Astrocyte of the spinal cord (primary cell): ENCODE data around the gene CDIPT.
"Not testable (repeated sequence)": the region's sequence is repeated elsewhere in the genome, so short reads cannot be mapped to it uniquely, and the experiment has no call there.

ENCODE experiments used
- DNase-seq: peaks from one replicate; pipeline ENCODE4 v3.0.0; 2011; ENCODE audit warnings: low read depth, low spot score
- H3K4me3 ChIP-seq: 2 replicates; pipeline ENCODE4 v1.5.1; 2011; ENCODE audit warnings: low read depth, mild to moderate bottlenecking, low read length, moderate library complexity
- in situ Hi-C: cut with HindIII; loops from 2 replicates; pipeline ENCODE4 v1.10.0; 2017; ENCODE audit warnings: low sequenced_read_pairs
- TF ChIP-seq, protein P1 (sequence below): IDR thresholded peaks from 2 replicates; pipeline ENCODE4 v1.5.1; 2012; ENCODE audit warnings: low read depth, mild to moderate bottlenecking, low read length, inconsistent platforms

CDIPT gene

DNA sequence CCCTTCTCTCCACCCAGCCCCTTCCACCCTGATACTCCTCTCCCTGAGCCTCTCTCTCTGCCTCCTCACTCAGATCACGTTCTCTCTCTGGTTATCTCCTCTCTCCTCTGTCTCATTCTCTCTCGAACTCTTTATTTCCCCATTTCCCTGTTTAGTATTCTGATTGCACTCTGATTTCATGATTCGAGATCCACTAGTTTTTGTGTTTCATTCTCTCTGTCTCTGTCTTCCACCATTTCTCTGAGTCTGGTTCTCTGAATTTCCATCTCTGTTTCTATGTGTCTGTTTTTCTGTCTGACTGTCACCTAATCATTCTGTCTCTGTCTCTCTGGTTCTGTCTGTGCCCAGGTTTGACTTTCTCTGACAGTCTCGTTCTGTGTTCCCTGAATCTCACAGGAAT is 34.3 kb upstream of the CDIPT start:
- TF ChIP-seq, protein P1, sequence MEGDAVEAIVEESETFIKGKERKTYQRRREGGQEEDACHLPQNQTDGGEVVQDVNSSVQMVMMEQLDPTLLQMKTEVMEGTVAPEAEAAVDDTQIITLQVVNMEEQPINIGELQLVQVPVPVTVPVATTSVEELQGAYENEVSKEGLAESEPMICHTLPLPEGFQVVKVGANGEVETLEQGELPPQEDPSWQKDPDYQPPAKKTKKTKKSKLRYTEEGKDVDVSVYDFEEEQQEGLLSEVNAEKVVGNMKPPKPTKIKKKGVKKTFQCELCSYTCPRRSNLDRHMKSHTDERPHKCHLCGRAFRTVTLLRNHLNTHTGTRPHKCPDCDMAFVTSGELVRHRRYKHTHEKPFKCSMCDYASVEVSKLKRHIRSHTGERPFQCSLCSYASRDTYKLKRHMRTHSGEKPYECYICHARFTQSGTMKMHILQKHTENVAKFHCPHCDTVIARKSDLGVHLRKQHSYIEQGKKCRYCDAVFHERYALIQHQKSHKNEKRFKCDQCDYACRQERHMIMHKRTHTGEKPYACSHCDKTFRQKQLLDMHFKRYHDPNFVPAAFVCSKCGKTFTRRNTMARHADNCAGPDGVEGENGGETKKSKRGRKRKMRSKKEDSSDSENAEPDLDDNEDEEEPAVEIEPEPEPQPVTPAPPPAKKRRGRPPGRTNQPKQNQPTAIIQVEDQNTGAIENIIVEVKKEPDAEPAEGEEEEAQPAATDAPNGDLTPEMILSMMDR: no peak
- DNase-seq: no peak
- in situ Hi-C loops: no loop called here

GRCh38 chr16:29896841-29897240 is 33.8 kb upstream of the CDIPT start:
- H3K4me3 ChIP-seq: no peak overlapping the region
- no peak for DNase-seq
- TF ChIP-seq, protein P1: no peak
- in situ Hi-C loops: no loop called here

More for the DNA sequence above, 34.3 kb upstream of the CDIPT start:
- no peak overlapping the region for H3K4me3 ChIP-seq

- no peak overlapping the region for H3K4me3 ChIP-seq
- in situ Hi-C loops: no loop called here
- DNase-seq: no peak
- TF ChIP-seq, protein P1: no peak
Observed at GRCh38 chr16:29894352-29894751, 31.3 kb upstream of the CDIPT start.

- H3K4me3 ChIP-seq: no peak overlapping the region
- TF ChIP-seq, protein P1: no peak
- no peak for DNase-seq
- in situ Hi-C loops: no loop called here
Observed at GRCh38 chr16:29893553-29893952, 30.5 kb upstream of the CDIPT start.

DNA sequence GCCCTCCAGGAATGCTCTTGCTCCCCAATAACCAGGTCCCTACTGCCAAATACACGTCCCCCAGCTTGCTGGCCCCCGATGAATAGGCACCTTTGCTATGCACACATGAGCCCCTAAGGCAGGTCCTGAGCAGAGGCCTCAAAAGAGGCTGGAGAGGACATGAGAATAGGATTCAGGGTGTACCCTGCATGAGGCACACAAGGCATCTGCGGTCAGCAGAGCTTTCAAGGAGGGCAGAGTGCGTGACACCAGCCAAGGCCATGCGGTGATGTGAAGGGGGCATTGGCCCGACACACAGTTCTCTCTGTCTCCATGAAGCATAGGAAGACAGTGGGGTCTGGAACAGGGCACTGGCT is 29.4 kb upstream of the CDIPT start:
- no peak for DNase-seq
- TF ChIP-seq, protein P1: no peak
- no peak overlapping the region for H3K4me3 ChIP-seq
- in situ Hi-C loops: no loop called here

GRCh38 chr16:29891525-29892457 is 28.8 kb upstream of the CDIPT start:
- no peak for DNase-seq
- no peak overlapping the region for H3K4me3 ChIP-seq
- in situ Hi-C loops: no loop called here
- TF ChIP-seq, protein P1: no peak

DNA sequence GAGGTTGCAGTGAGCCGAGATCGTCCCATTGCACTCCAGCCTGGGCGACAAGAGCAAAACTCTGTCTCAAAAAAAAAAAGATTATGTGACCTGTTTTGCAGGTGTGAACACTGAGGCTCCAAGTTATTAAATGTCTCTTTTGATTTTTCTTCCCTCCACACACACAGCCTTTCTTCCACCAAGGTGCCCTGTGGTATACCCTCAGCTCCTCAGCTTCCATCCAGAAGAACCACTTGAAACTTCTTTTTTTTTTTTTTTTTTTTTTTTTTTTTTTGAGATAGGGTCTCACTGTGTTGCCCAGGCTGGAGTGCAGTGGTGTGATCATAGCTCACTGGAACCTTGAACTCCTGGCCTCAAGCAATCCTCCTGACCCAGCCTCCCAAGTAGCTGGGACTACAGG is 26.3 kb upstream of the CDIPT start:
- H3K4me3 ChIP-seq, DNase-seq, in situ Hi-C loops: not testable (repeated sequence)
